A549 treated with AZD2906 at 1 μM for 4 hours (cell line): Measurements from ENCODE around the gene RAMP1. TPM values are rescaled to one million over a fixed set of nuclear protein-coding genes. Genes with fewer than 3 reads are reported as not detected.

Experiments
- total RNA-seq: library from RNA; stranded (reverse); fragments of 200-300 nt; extraction: Qiagen RNA extraction; gene quantifications from 5 replicates; pipeline ENCODE4 v1.2.3, GENCODE V29; 2022

RAMP1 gene
- 0.07 to 0.10 TPM in 2 of 5 replicates, not detected in the others for total RNA-seq

GRCh38 chr2:237859533-237860272 is at the start of gene RAMP1:
Gene RAMP1 (plus strand): TSS chr2:237859623. CDS start chr2:237859676, 53 bp downstream.

Other genes with a start within 250 kb of the RAMP1 start
- gene LRRFIP1, start 232.0 kb upstream of the RAMP1 start, total RNA-seq = 70.7 to 102 TPM (median 84.2 TPM) in 5 replicates
- 0.10 to 0.23 TPM (median 0.16 TPM) in 5 replicates for gene RBM44, start 60.8 kb upstream of the RAMP1 start, total RNA-seq
- gene UBE2F, start 107.4 kb downstream of the RAMP1 start, total RNA-seq = 47.5 to 50.5 TPM (median 50.2 TPM) in 5 replicates
- gene SCLY, start 201.4 kb downstream of the RAMP1 start, total RNA-seq = 17.9 to 21.9 TPM (median 19.4 TPM) in 5 replicates
- gene ESPNL, start 240.7 kb downstream of the RAMP1 start, total RNA-seq = 0.07 to 0.22 TPM (median 0.14 TPM) in 5 replicates